ENCODE results near the gene ESYT3. TPM values are rescaled to one million over a fixed set of nuclear protein-coding genes. Genes with fewer than 3 reads are reported as not detected.
"Not testable (repeated sequence)": the region's sequence is repeated elsewhere in the genome, so short reads cannot be mapped to it uniquely, and the experiment has no call there.

ESYT3 gene
- total RNA-seq, 1 donor from 2014 or later: 0.31 TPM

GRCh38 chr3:138443091-138443490, 8.7 kb downstream of the ESYT3 start:
- DNase-seq: no peak

GRCh38 chr3:138443521-138444503, 9.4 kb downstream of the ESYT3 start:
- no peak for DNase-seq

GRCh38 chr3:138445236-138445635, 10.8 kb downstream of the ESYT3 start:
- DNase-seq: no peak

GRCh38 chr3:138445654-138446053, 11.2 kb downstream of the ESYT3 start:
- DNase-seq: no peak

GRCh38 chr3:138448631-138449030, 14.2 kb downstream of the ESYT3 start:
- no peak for DNase-seq

- DNase-seq: no peak
These were observed 15.1 kb downstream of the ESYT3 start for GRCh38 chr3:138449490-138449889.

GRCh38 chr3:138450181-138450580, 15.8 kb downstream of the ESYT3 start:
- DNase-seq: no peak

GRCh38 chr3:138450704-138451424, 16.4 kb downstream of the ESYT3 start:
- no peak for DNase-seq

GRCh38 chr3:138451595-138452162, 17.3 kb downstream of the ESYT3 start:
- DNase-seq: no peak

- no peak for DNase-seq
These were observed 18.0 kb downstream of the ESYT3 start for GRCh38 chr3:138452436-138452835.

- DNase-seq: not testable (repeated sequence)
These were observed 19.5 kb downstream of the ESYT3 start for GRCh38 chr3:138453940-138454339.

- no peak for DNase-seq
These were observed 21.6 kb downstream of the ESYT3 start for GRCh38 chr3:138455801-138456716.

GRCh38 chr3:138456961-138457862, 22.8 kb downstream of the ESYT3 start:
- no peak for DNase-seq

GRCh38 chr3:138457863-138458735, 23.7 kb downstream of the ESYT3 start:
- DNase-seq: no peak

GRCh38 chr3:138458774-138459499, 24.5 kb downstream of the ESYT3 start:
- DNase-seq: no peak

GRCh38 chr3:138459619-138460535, 25.5 kb downstream of the ESYT3 start:
- DNase-seq: no peak

- no peak for DNase-seq
These were observed 26.3 kb downstream of the ESYT3 start for GRCh38 chr3:138460536-138461205.

Data from occipital lobe (tissue), 2 donors.